HCT116 (cell line): ENCODE results near the gene PFKP. TPM values are rescaled to one million over a fixed set of nuclear protein-coding genes. Genes with fewer than 3 reads are reported as not detected.

Source experiments
- ATAC-seq: fragments of 200-7000 bp; cut with Tn5 transposase; 2 replicates; pipeline ENCODE4 v1.9.1; 2020; ENCODE audit warnings: mild to moderate bottlenecking, moderate library complexity
- BruUV-seq: library from RNA; stranded (reverse); fragments of 400-500 nt; replicated peaks from 2 replicates; lab custom pipeline; 2021; lab: Mats Ljungman, UMichigan
- CTCF ChIA-PET: fragments of 300-600 bp; sonication (Branson Sonifier 250); formaldehyde crosslinking; loops from one replicate; lab custom pipeline; 2021; ENCODE audit warnings: antibody characterized with exemption; lab: Charles Lee
- POLR2A ChIA-PET: fragments of 300-600, 350-600 bp; sonication (Branson Sonifier 250); formaldehyde crosslinking; loops from one replicate; lab custom pipeline; 2021; ENCODE audit warnings: antibody characterized with exemption; lab: Charles Lee
- RAD21 ChIA-PET, 2 experiments: fragments of 300-600 bp; sonication (Branson Sonifier 250); formaldehyde crosslinking; loops; one replicate each; lab custom pipeline; 2023; ENCODE audit warnings: low total read pairs in 2 of 2; ENCODE audit not compliant: uncharacterized antibody in 2 of 2, unreplicated experiment in 2 of 2, low non-redundant PET in 1 of 2; lab: Charles Lee
- DNase-seq: peaks from one replicate; pipeline ENCODE4 v3.0.0-alpha.2; 2010; ENCODE audit warnings: low read depth, low spot score
- H2AFZ ChIP-seq: fragments of 200-600 bp; shearing (Covaris generic), sonication (generic); 2 replicates; pipeline ENCODE4 v1.6.1; 2017; ENCODE audit warnings: low read depth, mixed run types, mixed read lengths, antibody characterized with exemption, low read length; ENCODE audit not compliant: poor library complexity, severe bottlenecking
- H3K27ac ChIP-seq: 2 replicates; pipeline ENCODE4 v1.5.1; 2012; ENCODE audit warnings: low read depth, low read length
- H3K27me3 ChIP-seq: fragments of 200-600 bp; sonication (generic); 2 replicates; pipeline ENCODE4 v1.6.1; 2016; ENCODE audit warnings: mixed run types, low read length, mixed read lengths; ENCODE audit not compliant: insufficient read depth
- H3K36me3 ChIP-seq, 2 experiments: fragments of 200-500 bp in 1 of 2; fragments of 200-600 bp in 1 of 2; sonication (Bioruptor generic) in 1 of 2; sonication (generic) in 1 of 2; 2 replicates each; pipeline versions ENCODE4 v1.5.1 to v1.6.1; 2014 to 2016; ENCODE audit warnings: low read length in 2 of 2, inconsistent platforms in 1 of 2, mixed read lengths in 1 of 2, mixed run types in 1 of 2; ENCODE audit not compliant: insufficient read depth in 2 of 2, control insufficient read depth in 1 of 2
- H3K4me1 ChIP-seq, 2 experiments: fragments of 200-600 bp in 1 of 2; sonication (generic) in 1 of 2; 2 replicates each; pipeline versions ENCODE4 v1.5.1 to v1.6.1; 2012 to 2017; ENCODE audit warnings: low read length in 2 of 2, inconsistent platforms in 1 of 2, mild to moderate bottlenecking in 1 of 2, mixed read lengths in 1 of 2, mixed run types in 1 of 2, moderate library complexity in 1 of 2; ENCODE audit not compliant: insufficient read depth in 2 of 2, control insufficient read depth in 1 of 2
- H3K4me2 ChIP-seq: fragments of 200-600 bp; sonication (generic); 2 replicates; pipeline ENCODE4 v1.6.1; 2017; ENCODE audit warnings: mixed run types, low read length, mixed read lengths
- H3K4me3 ChIP-seq, 2 experiments: fragments of 200-600 bp in 1 of 2; sonication (generic) in 1 of 2; replicated peaks in 1 of 2; 2 replicates each; pipeline ENCODE4 v1.5.1; 2011 to 2016; ENCODE audit warnings: low read length in 2 of 2, control low read depth in 1 of 2, low read depth in 1 of 2, mild to moderate bottlenecking in 1 of 2, mixed read lengths in 1 of 2, mixed run types in 1 of 2
- H3K79me2 ChIP-seq: fragments of 200-600 bp; sonication (generic); 2 replicates; pipeline ENCODE4 v1.6.1; 2017; ENCODE audit warnings: mild to moderate bottlenecking, mixed run types, low read length, moderate library complexity, mixed read lengths; ENCODE audit not compliant: insufficient read depth
- H3K9ac ChIP-seq: fragments of 200-600 bp; sonication (generic); 2 replicates; pipeline ENCODE4 v1.6.1; 2016; ENCODE audit warnings: low read length, mixed read lengths
- H3K9me2 ChIP-seq: fragments of 200-600 bp; sonication (generic), shearing (Covaris generic); 2 replicates; pipeline ENCODE4 v1.6.1; 2017; ENCODE audit warnings: mixed run types, mild to moderate bottlenecking, moderate library complexity; ENCODE audit not compliant: insufficient read depth
- H3K9me3 ChIP-seq, 2 experiments: fragments of 200-500 bp in 1 of 2; fragments of 200-600 bp in 1 of 2; sonication (Bioruptor generic) in 1 of 2; sonication (generic) in 1 of 2; 2 replicates each; pipeline ENCODE4 v1.6.1; 2014 to 2017; ENCODE audit warnings: low read length in 2 of 2, mixed read lengths in 2 of 2, inconsistent platforms in 1 of 2, low read depth in 1 of 2, mild to moderate bottlenecking in 1 of 2, mixed run types in 1 of 2, moderate library complexity in 1 of 2; ENCODE audit not compliant: control insufficient read depth in 1 of 2, insufficient read depth in 1 of 2
- H4K20me1 ChIP-seq: fragments of 200-600 bp; sonication (generic), shearing (Covaris generic); 2 replicates; pipeline ENCODE4 v1.6.1; 2017; ENCODE audit warnings: mixed run types, mild to moderate bottlenecking, moderate library complexity; ENCODE audit not compliant: insufficient read depth
- ATF3 ChIP-seq: IDR thresholded peaks from 2 replicates; pipeline ENCODE4 v1.6.1; 2012
- CBX3 ChIP-seq: IDR thresholded peaks from 2 replicates; pipeline ENCODE4 v1.6.1; 2012; ENCODE audit warnings: low read depth
- EGR1 ChIP-seq: IDR thresholded peaks from 2 replicates; pipeline ENCODE4 v1.6.1; 2012; ENCODE audit warnings: low read depth
- EZH2phosphoT487 ChIP-seq: fragments of 200-600 bp; IDR thresholded peaks from 2 replicates; pipeline ENCODE4 v1.6.1; 2018; ENCODE audit warnings: antibody characterized with exemption, borderline replicate concordance
- FOSL1 ChIP-seq: IDR thresholded peaks from 2 replicates; pipeline ENCODE4 v1.6.1; 2012; ENCODE audit warnings: low read depth
- POLR2A ChIP-seq: IDR thresholded peaks from 2 replicates; pipeline ENCODE4 v1.7.0; 2011; ENCODE audit warnings: borderline replicate concordance; ENCODE audit not compliant: insufficient read depth, insufficient read length; ENCODE audit errors: extremely low read depth
- POLR2AphosphoS5 ChIP-seq: IDR thresholded peaks from 2 replicates; pipeline ENCODE4 v1.6.1; 2011; ENCODE audit warnings: mild to moderate bottlenecking, low read depth, low read length, moderate library complexity
- RAD21 ChIP-seq: IDR thresholded peaks from 2 replicates; pipeline ENCODE4 v1.6.1; 2012; ENCODE audit warnings: low read depth, mild to moderate bottlenecking
- REST ChIP-seq: IDR thresholded peaks from 2 replicates; pipeline ENCODE4 v1.6.1; 2012; ENCODE audit warnings: low read depth
- SIN3A ChIP-seq: IDR thresholded peaks from 2 replicates; pipeline ENCODE4 v1.6.1; 2012; ENCODE audit warnings: low read depth
- SP1 ChIP-seq: IDR thresholded peaks from 2 replicates; pipeline ENCODE4 v1.6.1; 2012; ENCODE audit warnings: low read depth
- SRF ChIP-seq: IDR thresholded peaks from 2 replicates; pipeline ENCODE4 v1.6.1; 2012; ENCODE audit warnings: low read depth
- YY1 ChIP-seq: IDR thresholded peaks from 2 replicates; pipeline ENCODE4 v1.6.1; 2011; ENCODE audit warnings: low read length, low read depth, moderate library complexity, mild to moderate bottlenecking; ENCODE audit not compliant: insufficient replicate concordance; ENCODE audit errors: extremely low read depth
- ZNF274 ChIP-seq: fragments of 200-500 bp; sonication (Bioruptor generic); IDR thresholded peaks from 2 replicates; pipeline ENCODE4 v1.6.1; 2014; ENCODE audit warnings: mild to moderate bottlenecking, low read depth, low read length, inconsistent platforms
- intact Hi-C: fragments of 100-400 bp; cut with micrococcal nuclease; formaldehyde crosslinking; loops from 2 replicates; pipeline ENCODE4 v1.10.0; 2022
- total RNA-seq: library from RNA; stranded (reverse); gene quantifications from one replicate; pipeline ENCODE4 v1.2.1, GENCODE V29; 2021; ENCODE audit not compliant: unreplicated experiment

The PFKP gene
- total RNA-seq, 1 experiment from 2014 or later: 237 TPM

- no peak for TF ChIP-seq CBX3
- TF ChIP-seq EZH2phosphoT487: no peak
- no peak for TF ChIP-seq RAD21
- TF ChIP-seq SIN3A: no peak
- no peak for TF ChIP-seq EGR1
- no peak for TF ChIP-seq FOSL1
Measured at GRCh38 chr10:3027866-3028265, 39.5 kb upstream of the PFKP start (continued).

- TF ChIP-seq ATF3 (no peak), CBX3 (no peak), POLR2A (no peak), EZH2phosphoT487 (no peak), POLR2AphosphoS5 (no peak), ZNF274 (no peak), EGR1 (no peak), YY1 (no peak), RAD21 (no peak), FOSL1 (no peak), SRF (no peak), REST (no peak), SP1 (no peak)
- H3K4me2 ChIP-seq: no peak overlapping the region
- no peak overlapping the region for H2AFZ ChIP-seq
- H3K79me2 ChIP-seq: no peaks in the 10 kb centered on the region
- H3K9ac ChIP-seq: no peak overlapping the region
- no peaks in the 10 kb centered on the region for H3K36me3 ChIP-seq
- no peaks in the 10 kb centered on the region for H4K20me1 ChIP-seq
- CTCF ChIA-PET: no interaction called here
- intact Hi-C loops: no loop called here
- H3K4me3 ChIP-seq: no peak overlapping the region
- peaks cover 28% of the 10 kb centered on the region for H3K27me3 ChIP-seq
- no TSS peak for BruUV-seq
- RAD21 ChIA-PET: no interaction called here
- no peaks in the 10 kb centered on the region for H3K9me3 ChIP-seq
- DNase-seq (no peak), ATAC-seq (no peak)
- POLR2A ChIA-PET: no interaction called here
- no peaks in the 10 kb centered on the region for H3K9me2 ChIP-seq
- no peaks in the 10 kb centered on the region for H3K4me1 ChIP-seq
- no peak overlapping the region for H3K27ac ChIP-seq
Measured at GRCh38 chr10:3028441-3028840, 38.9 kb upstream of the PFKP start.
